HG03354 (cell line): ENCODE data around the gene SDC4.

Experiments used
- ATAC-seq: cut with Tn5 transposase; IDR thresholded peaks from one replicate; pipeline ENCODE4 v1.9.1; 2021; ENCODE audit warnings: mild to moderate bottlenecking; ENCODE audit not compliant: unreplicated experiment, poor library complexity, severe bottlenecking

SDC4 gene

GRCh38 chr20:45347936-45348778 is at the start of gene SDC4:
TSS of gene SDC4 (minus strand) at chr20:45348424. CDS start at chr20:45348384, 40 bp downstream.
- peak; percentile 48 for ATAC-seq

GRCh38 chr20:45395114-45395415 is 46.8 kb upstream of the SDC4 start:
- no peak for ATAC-seq

- ATAC-seq: no peak
These were observed 46.2 kb upstream of the SDC4 start for GRCh38 chr20:45394221-45395113.

DNA sequence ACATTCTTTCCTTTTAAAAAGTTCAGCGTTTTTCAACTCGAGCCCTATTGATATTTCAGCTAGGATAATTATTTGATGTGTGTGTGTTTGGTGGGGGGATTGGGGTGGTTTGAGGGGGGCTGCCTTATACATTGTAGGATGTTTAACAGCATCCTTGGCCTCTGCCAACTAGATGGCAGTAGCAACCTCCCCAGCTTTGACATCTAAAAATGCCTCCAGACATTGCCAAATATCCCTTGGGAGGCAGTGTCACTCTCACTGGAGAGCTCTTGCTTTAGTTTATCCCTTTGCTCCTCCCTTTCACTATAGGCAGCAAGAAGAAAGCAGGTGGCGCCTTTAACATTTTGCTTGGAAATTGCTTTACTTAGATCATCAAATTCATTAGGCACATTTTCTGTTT is 44.5 kb upstream of the SDC4 start:
- ATAC-seq: no peak

- no peak for ATAC-seq
These were observed 43.3 kb upstream of the SDC4 start for GRCh38 chr20:45391559-45391958.

DNA sequence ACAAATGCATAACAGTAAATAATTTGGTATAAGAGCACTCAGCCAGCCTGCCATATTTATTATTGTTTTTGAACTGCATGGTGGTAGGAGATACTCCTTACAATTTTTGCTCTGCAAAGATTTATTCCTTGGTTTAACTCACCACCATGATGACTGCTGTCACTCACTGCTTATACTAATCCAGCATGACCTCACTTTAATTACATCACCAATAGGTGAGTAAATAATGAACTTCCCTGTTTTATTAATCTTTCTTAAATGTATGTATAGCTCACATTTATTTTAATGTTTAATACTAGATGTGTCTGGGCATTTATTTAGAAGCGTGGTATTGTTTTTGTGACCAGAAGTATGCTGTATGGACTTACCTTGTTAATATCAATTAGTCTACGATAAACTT is 42.7 kb upstream of the SDC4 start:
- ATAC-seq: no peak

DNA sequence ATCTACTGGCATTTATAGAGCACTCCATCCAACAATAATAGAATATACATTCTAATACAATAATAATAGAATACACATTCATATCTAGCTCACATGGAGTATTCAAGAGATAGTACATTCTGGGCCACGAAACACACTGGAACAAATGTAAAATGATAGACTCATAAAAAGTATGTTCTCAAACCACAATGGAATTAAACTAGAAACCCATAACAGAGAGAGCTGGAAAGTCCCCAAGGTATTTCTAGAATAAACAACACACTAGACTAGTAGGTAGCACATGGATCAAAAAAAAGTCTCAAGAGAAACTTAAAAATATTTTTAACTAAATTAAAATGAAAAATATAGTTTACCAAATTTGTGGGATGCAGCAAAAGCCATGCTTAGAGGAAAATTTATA is 39.0 kb upstream of the SDC4 start:
- ATAC-seq: no peak

DNA sequence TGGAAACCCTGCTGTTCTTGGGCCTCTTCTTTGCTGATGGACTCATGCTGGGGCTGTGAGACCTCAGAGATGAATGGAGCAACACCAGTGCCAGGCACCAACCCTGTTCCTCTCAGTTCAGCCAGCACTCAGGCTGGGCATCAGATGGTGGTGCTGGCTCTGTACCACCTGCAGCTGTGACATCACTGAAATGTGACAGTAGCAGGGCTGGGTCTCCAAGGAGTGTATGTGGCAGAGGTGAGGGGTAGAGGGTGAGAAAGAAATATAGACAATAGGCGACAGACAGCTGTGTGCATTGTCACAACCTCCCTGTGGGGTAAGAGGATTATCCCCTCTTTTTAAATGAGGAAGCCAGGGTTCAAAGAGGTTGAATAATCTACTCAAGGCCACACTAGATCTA is 30.0 kb upstream of the SDC4 start, which contains the start of gene TP53TG5:
Gene TP53TG5 (minus strand): TSS at position 135 of the 400 bp plus-strand sequence. CDS start 89 bp downstream, at position 46.
- no peak for ATAC-seq

GRCh38 chr20:45377269-45377668 is 29.0 kb upstream of the SDC4 start:
- no peak for ATAC-seq

DNA sequence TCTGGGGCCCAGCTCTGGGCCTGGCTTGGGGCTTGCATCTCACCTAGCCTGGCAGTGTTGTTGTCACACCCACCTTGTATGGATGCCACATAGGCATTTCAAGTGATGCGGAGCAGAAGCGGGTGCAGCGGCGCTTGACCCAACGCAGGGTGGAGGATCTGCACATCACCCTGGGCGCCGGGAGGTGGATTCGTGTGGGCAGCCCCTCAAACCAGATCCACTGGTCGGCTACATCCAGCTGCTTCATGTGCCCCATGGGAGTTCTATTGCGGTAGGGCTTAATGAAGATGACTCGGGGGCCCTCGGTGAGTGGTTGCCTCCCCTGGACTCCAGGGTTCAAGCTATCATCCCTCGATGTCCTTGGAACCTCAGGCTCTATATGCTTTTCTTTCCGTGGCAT is 26.7 kb upstream of the SDC4 start:
- no peak for ATAC-seq

DNA sequence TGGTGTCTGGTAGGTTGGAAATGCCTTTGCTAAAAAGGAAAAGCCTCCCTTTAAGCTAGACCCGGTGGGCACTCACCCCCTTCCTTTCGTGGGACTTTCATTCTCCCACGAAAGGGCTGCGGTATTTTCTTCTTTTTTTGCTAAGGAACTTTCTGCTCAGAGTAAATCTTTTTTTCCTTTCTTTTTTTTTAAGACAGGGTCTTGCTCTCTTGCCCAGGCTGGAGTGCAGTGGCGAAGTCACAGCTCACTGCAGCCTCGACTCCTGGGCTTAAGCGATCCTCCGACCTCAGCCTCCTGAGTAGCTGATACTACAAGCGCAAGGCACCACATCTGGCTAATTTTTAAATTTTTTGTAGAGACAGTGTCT is 25.9 kb upstream of the SDC4 start:
- no peak for ATAC-seq

DNA sequence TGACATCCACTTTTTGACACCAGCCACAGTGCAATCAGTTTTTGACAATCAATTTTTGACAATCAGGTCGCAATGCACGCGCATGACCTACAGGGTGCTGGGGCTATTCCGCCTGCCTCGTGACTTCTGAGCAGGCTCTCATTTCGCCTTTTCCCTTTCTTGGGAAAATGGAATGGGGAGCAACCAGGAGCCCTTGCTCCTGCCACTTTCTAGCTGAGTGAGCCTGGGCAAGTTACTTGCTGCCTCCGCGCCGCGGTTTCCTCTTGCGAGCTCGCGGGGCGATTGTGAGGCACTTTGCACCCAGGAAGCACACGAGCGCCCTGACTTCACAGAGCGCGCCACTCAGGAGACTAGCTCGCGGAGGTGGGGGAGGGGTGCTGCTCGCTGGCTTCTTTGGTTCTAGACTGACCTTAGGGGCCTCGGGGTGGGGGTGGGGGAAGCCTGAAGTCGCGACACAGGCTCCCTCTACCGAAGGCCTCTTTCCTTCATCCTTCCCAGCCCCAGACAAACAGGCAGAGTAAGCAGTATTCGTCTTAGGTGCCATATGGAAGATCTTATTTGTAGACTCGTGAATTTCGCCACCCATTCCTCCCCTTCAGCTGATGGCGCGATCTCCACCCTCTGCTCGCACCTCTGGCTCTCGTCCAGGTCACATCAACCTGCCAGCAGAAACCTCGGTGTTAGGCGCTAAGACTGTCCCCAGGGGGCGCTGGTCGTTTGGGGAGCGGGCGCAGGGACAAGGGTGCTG is 25.3 kb upstream of the SDC4 start:
- peak; percentile 83 for ATAC-seq

DNA sequence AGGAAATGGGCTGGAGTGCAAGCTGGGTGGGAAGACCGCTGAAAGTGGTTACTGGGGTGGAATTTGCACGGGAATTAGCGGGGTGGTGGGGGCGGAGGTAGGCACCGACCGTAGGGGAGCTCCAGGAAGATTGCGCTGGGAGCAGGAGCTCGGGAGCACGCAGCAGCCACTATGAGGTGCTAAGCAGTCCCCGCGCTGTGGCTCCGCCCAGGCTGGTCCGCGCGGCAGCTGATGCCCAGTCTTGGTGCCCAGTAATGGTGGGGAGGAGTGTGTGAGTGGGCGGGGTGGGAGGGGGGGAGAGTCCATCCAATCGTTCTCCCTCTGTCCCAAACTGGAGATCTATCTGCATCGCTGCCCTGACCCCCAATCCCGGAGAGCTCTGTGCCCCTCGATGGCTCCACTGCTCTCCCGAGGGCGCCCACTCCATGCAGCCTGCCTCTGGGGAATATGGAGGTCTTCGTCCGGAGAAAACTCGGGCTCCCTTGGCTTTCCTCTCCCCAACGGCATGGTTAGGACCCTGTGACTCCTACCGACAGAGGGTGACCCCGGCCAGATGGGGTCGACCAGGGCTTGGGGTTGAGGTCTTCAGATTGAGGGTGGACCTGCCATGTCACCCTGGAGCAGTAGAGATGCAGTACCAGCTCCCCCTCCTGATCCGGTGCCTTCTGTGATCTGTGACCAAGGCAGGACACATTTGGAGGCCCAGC is 24.6 kb upstream of the SDC4 start:
- ATAC-seq: no peak

- ATAC-seq: no peak
These were observed 24.0 kb upstream of the SDC4 start for GRCh38 chr20:45372241-45372640.

- no peak for ATAC-seq
These were observed 22.4 kb upstream of the SDC4 start for GRCh38 chr20:45370571-45371160.

GRCh38 chr20:45368221-45368980 is 20.2 kb upstream of the SDC4 start:
- ATAC-seq: peak; percentile 86

DNA sequence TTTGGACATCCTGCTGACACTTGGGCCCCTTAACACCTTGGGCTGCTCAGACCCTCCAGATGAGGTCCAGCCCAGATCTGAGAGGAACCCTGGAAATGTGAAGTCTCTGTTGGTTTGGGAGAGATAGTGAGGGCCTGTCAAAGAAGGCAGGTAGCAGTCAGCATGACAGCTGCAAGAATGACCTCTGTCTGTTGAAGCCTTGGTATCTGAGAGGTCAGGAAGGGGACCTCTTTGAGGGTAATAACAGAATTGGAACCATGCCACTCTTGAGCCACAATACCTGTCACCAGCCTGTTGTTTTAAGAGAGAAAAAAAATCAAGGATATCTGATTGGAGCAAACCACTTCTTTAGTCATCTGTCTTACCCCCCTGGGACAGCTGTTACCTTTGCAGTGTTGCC is 18.9 kb upstream of the SDC4 start:
- ATAC-seq: no peak

DNA sequence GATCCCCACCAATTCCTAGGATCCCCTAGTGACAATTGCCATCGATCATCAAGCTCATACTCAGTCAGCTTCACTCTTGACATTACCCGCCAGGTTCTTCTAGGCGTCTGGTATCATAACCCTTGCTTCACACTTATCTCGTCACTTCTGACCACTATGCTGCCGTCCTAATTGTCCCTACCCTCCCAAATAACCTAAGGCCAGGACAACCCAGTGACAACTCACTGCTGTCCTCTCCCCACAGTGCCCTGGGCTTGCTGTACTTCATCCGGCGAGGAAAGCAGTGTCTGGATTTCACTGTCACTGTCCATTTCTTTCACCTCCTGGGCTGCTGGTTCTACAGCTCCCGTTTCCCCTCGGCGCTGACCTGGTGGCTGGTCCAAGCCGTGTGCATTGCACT is 18.4 kb upstream of the SDC4 start:
- ATAC-seq: no peak

GRCh38 chr20:45366192-45366591 is 18.0 kb upstream of the SDC4 start:
- no peak for ATAC-seq
